H1 (cell line): Measurements from ENCODE around the gene DUSP1. TPM values are rescaled to one million over a fixed set of nuclear protein-coding genes. Genes with fewer than 3 reads are reported as not detected.

Experiments used
- CTCF ChIA-PET: fragments of 300-600 bp; sonication (Branson Sonifier 250); formaldehyde crosslinking; loops from one replicate; lab custom pipeline; 2021; ENCODE audit not compliant: partially characterized antibody; lab: Charles Lee
- POLR2A ChIA-PET: fragments of 300-600 bp; sonication (Branson Sonifier 250); formaldehyde crosslinking; loops from one replicate; lab custom pipeline; 2021; ENCODE audit warnings: inconsistent platforms; ENCODE audit not compliant: partially characterized antibody; lab: Charles Lee
- DNase-seq, 2 experiments: peaks; one replicate each; pipeline versions ENCODE4 v3.0.0 to v3.0.0-alpha.2; 2010 to 2022; ENCODE audit warnings: low spot score in 2 of 2, low read depth in 1 of 2, mixed read lengths in 1 of 2
- FAIRE-seq: peaks from 2 replicates; lab custom pipeline; 2011; peaks lifted over from hg19 to GRCh38; lab: Jason Lieb, UNC
- H2AFZ ChIP-seq: 2 replicates; pipeline ENCODE4 v1.8.1; 2012; ENCODE audit warnings: low read length, inconsistent platforms
- H2AK5ac ChIP-seq: 2 replicates; pipeline ENCODE4 v1.6.1; 2013; ENCODE audit warnings: low read depth, low read length
- H2BK120ac ChIP-seq: replicated peaks from 2 replicates; pipeline ENCODE3; 2013; ENCODE audit warnings: low read depth, low read length, inconsistent platforms
- H2BK12ac ChIP-seq: 2 replicates; pipeline ENCODE4 v1.6.1; 2013; ENCODE audit warnings: low read depth, low read length
- H2BK15ac ChIP-seq: 2 replicates; pipeline ENCODE4 v1.6.1; 2013; ENCODE audit warnings: low read length
- H2BK20ac ChIP-seq: 2 replicates; pipeline ENCODE4 v1.6.1; 2013; ENCODE audit warnings: low read length
- H2BK5ac ChIP-seq: 2 replicates; pipeline ENCODE4 v1.6.1; 2013; ENCODE audit warnings: low read depth, low read length
- H3K14ac ChIP-seq: 2 replicates; pipeline ENCODE4 v1.6.1; 2013; ENCODE audit warnings: inconsistent platforms; ENCODE audit not compliant: insufficient read length
- H3K18ac ChIP-seq: 2 replicates; pipeline ENCODE4 v1.6.1; 2013; ENCODE audit warnings: low read length; ENCODE audit errors: extremely low read depth
- H3K23ac ChIP-seq: 2 replicates; pipeline ENCODE4 v1.6.1; 2013; ENCODE audit warnings: inconsistent platforms; ENCODE audit not compliant: insufficient read length
- H3K23me2 ChIP-seq: 2 replicates; pipeline ENCODE4 v1.6.1; 2013; ENCODE audit warnings: low read depth, low read length
- H3K27ac ChIP-seq: 2 replicates; pipeline ENCODE4 v1.6.1; 2011; ENCODE audit warnings: low read depth, low read length, inconsistent platforms
- H3K27me3 ChIP-seq, 4 experiments: replicated peaks in 1 of 4; 1 replicate in 1 of 4; 2 replicates in 3 of 4; pipeline versions ENCODE4 v1.6.1 to v1.8.1; 2011 to 2013; ENCODE audit warnings: low read length in 3 of 4, mild to moderate bottlenecking in 3 of 4, inconsistent platforms in 2 of 4, mixed read lengths in 2 of 4, moderate library complexity in 1 of 4; ENCODE audit not compliant: control insufficient read depth in 3 of 4, insufficient read depth in 3 of 4; ENCODE audit errors: extremely low read depth in 1 of 4
- H3K36me3 ChIP-seq, 4 experiments: 2 replicates each; pipeline versions ENCODE4 v1.6.1 to v1.8.1; 2011 to 2013; ENCODE audit warnings: mild to moderate bottlenecking in 4 of 4, low read length in 3 of 4, moderate library complexity in 2 of 4, control low read depth in 1 of 4, inconsistent platforms in 1 of 4; ENCODE audit not compliant: insufficient read depth in 4 of 4, control insufficient read depth in 2 of 4
- H3K4ac ChIP-seq: replicated peaks from 2 replicates; pipeline ENCODE3; 2013; ENCODE audit warnings: low read length, low read depth, mixed read lengths, inconsistent platforms; ENCODE audit not compliant: insufficient read length
- H3K4me1 ChIP-seq, 4 experiments: replicated peaks in 1 of 4; 1 replicate in 1 of 4; 2 replicates in 3 of 4; pipeline versions ENCODE4 v1.6.1 to v1.8.1; 2011 to 2013; ENCODE audit warnings: low read length in 3 of 4, inconsistent platforms in 2 of 4, mixed read lengths in 1 of 4; ENCODE audit not compliant: insufficient read depth in 4 of 4, control insufficient read depth in 3 of 4
- H3K4me2 ChIP-seq, 2 experiments: 2 replicates each; pipeline versions ENCODE4 v1.6.1 to v1.8.1; 2011 to 2013; ENCODE audit warnings: low read depth in 2 of 2, low read length in 2 of 2, control low read depth in 1 of 2, inconsistent platforms in 1 of 2, mild to moderate bottlenecking in 1 of 2; ENCODE audit not compliant: insufficient read depth in 1 of 2
- H3K4me3 ChIP-seq, 4 experiments: fragments of 200-600, 300-600 bp in 1 of 4; sonication (generic), shearing (Covaris generic), sonication (Bioruptor Twin) in 1 of 4; 2 replicates each; pipeline versions ENCODE4 v1.5.1 to v1.8.1; 2011 to 2016; ENCODE audit warnings: low read length in 4 of 4, low read depth in 3 of 4, control low read depth in 2 of 4, inconsistent platforms in 2 of 4, mild to moderate bottlenecking in 2 of 4, mixed read lengths in 1 of 4, moderate library complexity in 1 of 4; ENCODE audit not compliant: insufficient read depth in 2 of 4; ENCODE audit errors: extremely low read depth in 1 of 4
- H3K56ac ChIP-seq: replicated peaks from 2 replicates; pipeline ENCODE3; 2013; ENCODE audit warnings: low read depth, mild to moderate bottlenecking, mixed read lengths, low read length, inconsistent platforms; ENCODE audit not compliant: insufficient read length
- H3K79me1 ChIP-seq: 2 replicates; pipeline ENCODE4 v1.6.1; 2013; ENCODE audit warnings: low read depth, low read length, control low read depth
- H3K79me2 ChIP-seq, 2 experiments: 2 replicates each; pipeline versions ENCODE4 v1.6.1 to v1.8.1; 2012 to 2013; ENCODE audit warnings: low read length in 2 of 2, mild to moderate bottlenecking in 2 of 2, inconsistent platforms in 1 of 2; ENCODE audit not compliant: insufficient read depth in 2 of 2, control insufficient read depth in 1 of 2
- H3K9ac ChIP-seq, 4 experiments: replicated peaks in 1 of 4; 1 replicate in 1 of 4; 2 replicates in 3 of 4; pipeline versions ENCODE4 v1.6.1 to v1.8.1; 2011 to 2013; ENCODE audit warnings: low read depth in 3 of 4, low read length in 3 of 4, control low read depth in 2 of 4, mild to moderate bottlenecking in 2 of 4, moderate library complexity in 2 of 4, inconsistent platforms in 1 of 4; ENCODE audit errors: extremely low read depth in 1 of 4
- H3K9me3 ChIP-seq, 2 experiments: 2 replicates each; pipeline versions ENCODE4 v1.6.1 to v1.8.1; 2012 to 2013; ENCODE audit warnings: mild to moderate bottlenecking in 2 of 2, moderate library complexity in 2 of 2, control low read depth in 1 of 2, inconsistent platforms in 1 of 2, low read depth in 1 of 2, low read length in 1 of 2, mixed read lengths in 1 of 2; ENCODE audit not compliant: insufficient read depth in 2 of 2
- H4K20me1 ChIP-seq, 2 experiments: replicated peaks in 1 of 2; 2 replicates each; pipeline versions ENCODE3 to v1.8.1; 2011 to 2013; ENCODE audit warnings: inconsistent platforms in 2 of 2, low read length in 2 of 2, mild to moderate bottlenecking in 1 of 2; ENCODE audit not compliant: insufficient read depth in 2 of 2, control insufficient read depth in 1 of 2
- H4K5ac ChIP-seq: 2 replicates; pipeline ENCODE4 v1.6.1; 2013; ENCODE audit warnings: low read length, low read depth, mixed read lengths, inconsistent platforms; ENCODE audit not compliant: insufficient read length
- H4K8ac ChIP-seq: 2 replicates; pipeline ENCODE4 v1.8.0; 2013; ENCODE audit warnings: mild to moderate bottlenecking, moderate library complexity, low read length, inconsistent platforms; ENCODE audit not compliant: insufficient read depth; ENCODE audit errors: extremely low read depth
- H4K91ac ChIP-seq: replicated peaks from 2 replicates; pipeline ENCODE3; 2013; ENCODE audit warnings: low read length, mixed read lengths, inconsistent platforms; ENCODE audit not compliant: insufficient read length
- ASH2L ChIP-seq: fragments of 200-600, 300-600 bp; sonication (generic); IDR thresholded peaks from one replicate; pipeline ENCODE4 v1.7.1; 2017; ENCODE audit warnings: low read length
- BCL11A ChIP-seq, 2 experiments: IDR thresholded peaks; one replicate each; pipeline ENCODE4 v1.6.1; 2011; ENCODE audit warnings: low read depth in 2 of 2, low read length in 2 of 2, mild to moderate bottlenecking in 2 of 2
- CBX5 ChIP-seq: fragments of 300-800, 300-1000 bp; sonication (generic); IDR thresholded peaks from 2 replicates; pipeline ENCODE4 v1.7.1; 2016; ENCODE audit warnings: antibody characterized with exemption, low read length, low read depth
- GTF2F1 ChIP-seq: IDR thresholded peaks from 2 replicates; pipeline ENCODE4 v1.6.1; 2012; ENCODE audit warnings: low read depth, low read length, improper control_type of control experiment, borderline replicate concordance
- JUND ChIP-seq: IDR thresholded peaks from 2 replicates; pipeline ENCODE4 v1.6.1; 2011; ENCODE audit warnings: mild to moderate bottlenecking, improper control_type of control experiment, low read length
- MAFK ChIP-seq: IDR thresholded peaks from 2 replicates; pipeline ENCODE4 v1.6.1; 2012; ENCODE audit warnings: low read depth, mild to moderate bottlenecking, improper control_type of control experiment, low read length
- NRF1 ChIP-seq: IDR thresholded peaks from 2 replicates; pipeline ENCODE4 v1.6.1; 2011; ENCODE audit warnings: mild to moderate bottlenecking, low read depth, low read length, improper control_type of control experiment
- RNF2 ChIP-seq: fragments of 200-900, 300-1000 bp; sonication (generic); IDR thresholded peaks from 2 replicates; pipeline ENCODE4 v1.7.1; 2016; ENCODE audit warnings: borderline replicate concordance, low read depth, mild to moderate bottlenecking, antibody characterized with exemption, low read length; ENCODE audit not compliant: poor library complexity, severe bottlenecking; ENCODE audit errors: missing control alignments
- SP4 ChIP-seq: IDR thresholded peaks from 2 replicates; pipeline ENCODE4 v1.6.1; 2012; ENCODE audit warnings: low read length, inconsistent platforms
- SRF ChIP-seq: IDR thresholded peaks from 2 replicates; pipeline ENCODE4 v1.6.1; 2011; ENCODE audit warnings: mild to moderate bottlenecking, low read depth, low read length, moderate library complexity
- TAF1 ChIP-seq: IDR thresholded peaks from 2 replicates; pipeline ENCODE4 v1.6.1; 2011; ENCODE audit warnings: mild to moderate bottlenecking, low read depth, low read length
- TAF7 ChIP-seq: optimal IDR thresholded peaks from 2 replicates; pipeline ENCODE3; 2011; ENCODE audit warnings: low read depth, mild to moderate bottlenecking, inconsistent platforms, low read length, moderate library complexity, borderline replicate concordance
- WGBS, 2 experiments: shearing (Covaris generic) in 1 of 2; methylation state at CpG; one replicate each; pipeline versions ENCODE4 v1.1.6 to v1.1.7; 2013 to 2015; ENCODE audit warnings: low lambda C conversion rate in 2 of 2, mixed read lengths in 2 of 2, inconsistent platforms in 1 of 2, low coverage in 1 of 2, missing lambda C conversion rate in 1 of 2; ENCODE audit not compliant: insufficient replicate concordance in 2 of 2, insufficient coverage in 1 of 2, insufficient read length in 1 of 2; ENCODE audit errors: extremely low coverage in 1 of 2, missing lambda C conversion rate in 1 of 2; 5-methylcytosine and 5-hydroxymethylcytosine counted together
- polyA plus RNA-seq, 7 experiments: library from polyadenylated mRNA; depleted of rRNA in 3 of 7; stranded (reverse) in 5 of 7; unstranded in 2 of 7; fragments of >200 nt in 5 of 7; fragments of 200-250 nt in 2 of 7; gene quantifications; 1 replicate in 5 of 7; 2 replicates in 1 of 7; 4 replicates in 1 of 7; pipeline versions ENCODE4 v1.2.1 to v1.2.3, GENCODE V29; 2011 to 2013; ENCODE audit warnings: missing spikeins in 2 of 7, mixed read lengths in 2 of 7
- total RNA-seq: library from RNA; stranded (reverse); fragmentation: NEBNext Ultra II Directional; extraction: Animal tissue kit (Norgen Biotek cat#: 25700); gene quantifications from 2 replicates; pipeline ENCODE4 v1.2.1, GENCODE V29; 2021

DUSP1 gene
- total and polyA plus RNA-seq, 2 of the 8 experiments (the other 6 are each of a cell fraction or from before 2014, with no cell fraction given): 6.5 to 11.7 TPM

GRCh38 chr5:172793577-172794488, 22.8 kb upstream of the DUSP1 start:
- Histone ChIP-seq H3K18ac (no peak overlapping the region), H4K8ac (no peak overlapping the region), H4K5ac (no peak overlapping the region), H3K9ac (no peak overlapping the region), H2BK20ac (no peak overlapping the region), H3K9me3 (no peaks in the 10 kb centered on the region), H2BK12ac (no peak overlapping the region), H3K23ac (no peak overlapping the region), H2BK15ac (0 out of 2 replicates have a peak overlapping the region, but pooled peaks have one; percentile 0), H3K4me1 (peaks cover 0 to 3% (median 0%) of the 10 kb centered on the region in 4 experiments; a peak in 4 of 7 replicates), H3K4me2 (no peak overlapping the region), H3K4me3 (no peak overlapping the region), H3K4ac (no peak overlapping the region), H2BK120ac (no peak overlapping the region), H3K23me2 (no peaks in the 10 kb centered on the region), H3K14ac (no peak overlapping the region), H4K91ac (no peak overlapping the region), H2AK5ac (no peak overlapping the region), H3K27me3 (no peaks in the 10 kb centered on the region; a peak in 1 of 7 replicates), H4K20me1 (no peaks in the 10 kb centered on the region), H3K79me2 (no peaks in the 10 kb centered on the region), H3K79me1 (no peaks in the 10 kb centered on the region), H3K27ac (no peak overlapping the region), H3K56ac (no peak overlapping the region), H2BK5ac (no peak overlapping the region), H3K36me3 (no peaks in the 10 kb centered on the region), H2AFZ (no peak overlapping the region)
- CTCF ChIA-PET: interaction anchor here (0.8 to 1.1 kb wide), 2 partner anchors 79 to 145 kb away, joined by 3 read pairs; no protein-coding TSS in a partner anchor
- DNase-seq (no peak), FAIRE-seq (no peak)
- POLR2A ChIA-PET: interaction anchor here (0.6 to 1.5 kb wide), 5 partner anchors 24 to 276 kb away, joined by 3 to 5 read pairs (median 4); no protein-coding TSS in a partner anchor
- 89% methylated on average over 17 of the region's 17 CpGs; no CpG with 5 or more reads in 1 of the 2 experiments for WGBS, 2 experiments
- TF ChIP-seq CBX5 (no peak), NRF1 (no peak), ASH2L (no peak), BCL11A (IDR thresholded peaks at IDR 0.05; ENCODE audit: low read depth in 2 of 2, low read length in 2 of 2) (no peak), JUND (no peak), SP4 (no peak), GTF2F1 (no peak), MAFK (no peak), TAF1 (no peak), RNF2 (no peak), TAF7 (no peak), SRF (no peak)
